Cardiac fibroblast (primary cell): ENCODE measurements around the gene EPHA2.

Experiments used
- DNase-seq, 2 donors: peaks; one replicate each; pipeline versions ENCODE4 v3.0.0 to v3.0.0-alpha.2; 2010; ENCODE audit warnings: low read depth in 2 of 2
- H3K4me3 ChIP-seq, 2 donors: replicated peaks in 1 of 2; 1 replicate in 1 of 2; 2 replicates in 1 of 2; pipeline ENCODE4 v1.5.1; 2011; ENCODE audit warnings: low read depth in 2 of 2, low read length in 2 of 2, mild to moderate bottlenecking in 2 of 2, moderate library complexity in 1 of 2
- TF ChIP-seq, protein P1 (sequence below): IDR thresholded peaks from one replicate; pipeline ENCODE4 v1.5.1; 2011; ENCODE audit warnings: low read depth, mild to moderate bottlenecking, low read length, inconsistent platforms

Gene EPHA2

DNA sequence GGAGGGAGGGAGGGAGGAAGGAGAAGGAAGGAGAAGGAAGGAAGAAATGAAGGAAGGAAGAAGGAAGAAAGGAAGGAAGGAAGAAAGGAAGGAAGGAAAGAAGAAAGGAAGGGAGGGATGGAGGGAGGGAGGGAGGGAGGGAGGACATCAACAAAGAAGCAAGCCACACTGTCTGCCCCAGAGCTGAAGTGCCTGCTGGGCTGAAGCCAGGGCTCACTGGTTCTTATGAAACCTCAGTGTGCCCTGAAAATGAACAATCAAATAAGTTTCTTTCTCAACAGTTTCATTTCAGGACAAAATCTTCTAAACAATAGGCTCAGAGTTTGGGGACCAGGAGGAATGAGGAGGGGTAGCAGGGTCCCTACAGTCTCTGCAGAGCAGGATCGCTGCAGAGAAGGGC, 35.4 kb upstream of the EPHA2 start:
- TF ChIP-seq, protein P1, sequence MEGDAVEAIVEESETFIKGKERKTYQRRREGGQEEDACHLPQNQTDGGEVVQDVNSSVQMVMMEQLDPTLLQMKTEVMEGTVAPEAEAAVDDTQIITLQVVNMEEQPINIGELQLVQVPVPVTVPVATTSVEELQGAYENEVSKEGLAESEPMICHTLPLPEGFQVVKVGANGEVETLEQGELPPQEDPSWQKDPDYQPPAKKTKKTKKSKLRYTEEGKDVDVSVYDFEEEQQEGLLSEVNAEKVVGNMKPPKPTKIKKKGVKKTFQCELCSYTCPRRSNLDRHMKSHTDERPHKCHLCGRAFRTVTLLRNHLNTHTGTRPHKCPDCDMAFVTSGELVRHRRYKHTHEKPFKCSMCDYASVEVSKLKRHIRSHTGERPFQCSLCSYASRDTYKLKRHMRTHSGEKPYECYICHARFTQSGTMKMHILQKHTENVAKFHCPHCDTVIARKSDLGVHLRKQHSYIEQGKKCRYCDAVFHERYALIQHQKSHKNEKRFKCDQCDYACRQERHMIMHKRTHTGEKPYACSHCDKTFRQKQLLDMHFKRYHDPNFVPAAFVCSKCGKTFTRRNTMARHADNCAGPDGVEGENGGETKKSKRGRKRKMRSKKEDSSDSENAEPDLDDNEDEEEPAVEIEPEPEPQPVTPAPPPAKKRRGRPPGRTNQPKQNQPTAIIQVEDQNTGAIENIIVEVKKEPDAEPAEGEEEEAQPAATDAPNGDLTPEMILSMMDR: no peak
- DNase-seq: no peak
- H3K4me3 ChIP-seq: no peak overlapping the region

DNA sequence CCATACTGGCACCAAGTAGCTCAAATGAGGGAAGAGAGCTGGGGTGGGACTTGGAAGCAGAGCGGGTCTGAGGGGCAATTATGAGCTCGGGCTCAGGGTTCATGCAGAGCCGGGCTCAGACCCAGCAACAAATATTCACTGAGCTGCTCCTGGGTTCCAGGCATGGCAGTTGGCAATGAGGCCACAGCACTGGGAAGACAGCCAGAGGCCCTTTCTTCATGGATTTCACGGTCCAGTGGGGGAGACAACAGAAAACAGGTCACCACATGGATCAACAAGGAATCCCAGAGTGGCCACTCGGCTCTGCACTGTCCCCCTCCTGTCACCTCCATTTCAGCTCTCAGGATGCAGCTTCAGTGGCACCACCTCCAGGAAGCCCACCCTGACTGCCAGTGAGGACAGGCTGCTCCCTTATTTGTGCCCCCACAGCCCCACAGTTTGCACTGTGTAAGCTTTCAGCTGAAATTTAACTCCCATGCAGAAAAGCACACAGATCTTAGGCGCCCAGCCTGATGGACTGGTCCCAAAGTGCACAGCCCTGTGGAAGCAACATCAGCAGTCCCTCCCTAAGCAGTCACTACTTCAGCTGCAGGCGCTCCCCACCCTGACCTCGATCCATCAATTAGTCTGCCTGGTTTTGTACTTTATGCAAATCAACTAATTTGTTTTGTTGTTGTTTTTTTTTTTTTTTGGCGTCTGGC, 34.2 kb upstream of the EPHA2 start:
- TF ChIP-seq, protein P1: no peak
- DNase-seq: no peak
- no peak overlapping the region for H3K4me3 ChIP-seq

DNA sequence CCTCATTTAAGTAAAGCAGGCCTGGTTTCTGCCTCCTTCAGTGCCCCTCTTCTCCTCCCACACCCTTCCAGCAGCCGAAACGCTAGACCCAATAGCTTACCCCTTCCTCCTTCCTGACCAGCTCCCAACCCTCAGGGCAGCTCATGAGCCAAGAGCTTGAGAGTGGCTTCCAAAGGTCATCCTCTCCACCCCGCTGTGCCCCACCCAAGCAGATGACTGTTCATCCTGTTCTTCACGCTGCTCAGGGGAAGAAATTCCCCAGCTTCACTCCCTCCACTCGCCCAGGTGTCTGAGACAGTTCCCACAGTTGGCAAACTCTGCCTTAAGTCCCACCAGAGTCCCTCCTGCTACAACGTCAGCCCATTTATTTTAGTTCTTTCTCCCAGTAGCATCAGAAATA, 33.1 kb upstream of the EPHA2 start:
- H3K4me3 ChIP-seq: no peak overlapping the region
- DNase-seq: peak; percentile 43 to 45
- TF ChIP-seq, protein P1: no peak

- no peak overlapping the region for H3K4me3 ChIP-seq
- peak; percentile 79 to 87 for DNase-seq
- TF ChIP-seq, protein P1: peak; percentile 97
These were observed 32.0 kb upstream of the EPHA2 start for GRCh38 chr1:16187748-16188401.

- no peak for DNase-seq
- no peak overlapping the region for H3K4me3 ChIP-seq
- TF ChIP-seq, protein P1: no peak
These were observed 30.9 kb upstream of the EPHA2 start for GRCh38 chr1:16186655-16187235.

GRCh38 chr1:16184557-16185303, 28.9 kb upstream of the EPHA2 start:
- no peak overlapping the region for H3K4me3 ChIP-seq
- TF ChIP-seq, protein P1: no peak
- no peak for DNase-seq
